Osteoblast (primary cell): Measurements from ENCODE around the gene FCMR. TPM values are rescaled to one million over a fixed set of nuclear protein-coding genes. Genes with fewer than 3 reads are reported as not detected.

Experiments used
- DNase-seq: peaks from one replicate; pipeline ENCODE4 v3.0.0; 2011; ENCODE audit warnings: low spot score, mixed read lengths; ENCODE audit not compliant: insufficient read length; ENCODE audit errors: missing footprints
- H2AFZ ChIP-seq: 2 replicates; pipeline ENCODE4 v1.6.0; 2011; ENCODE audit warnings: mild to moderate bottlenecking, low read length
- H3K27ac ChIP-seq: 2 replicates; pipeline ENCODE4 v1.5.1; 2011; ENCODE audit warnings: mild to moderate bottlenecking, low read depth, low read length, moderate library complexity
- H3K27me3 ChIP-seq: 2 replicates; pipeline ENCODE4 v1.6.0; 2012; ENCODE audit warnings: mild to moderate bottlenecking, control low read depth, inconsistent platforms, low read length, moderate library complexity; ENCODE audit not compliant: insufficient read depth
- H3K36me3 ChIP-seq: 2 replicates; pipeline ENCODE4 v1.5.1; 2011; ENCODE audit warnings: mild to moderate bottlenecking, low read length, control low read depth, moderate library complexity; ENCODE audit not compliant: insufficient read depth
- H3K4me1 ChIP-seq: 2 replicates; pipeline ENCODE4 v1.5.1; 2011; ENCODE audit warnings: mild to moderate bottlenecking, low read length, control low read depth, moderate library complexity; ENCODE audit not compliant: insufficient read depth
- H3K4me2 ChIP-seq: 2 replicates; pipeline ENCODE4 v1.6.0; 2011; ENCODE audit warnings: mild to moderate bottlenecking, low read length; ENCODE audit not compliant: insufficient read depth
- H3K4me3 ChIP-seq: fragments of 200-600 bp; sonication (generic); 3 replicates; pipeline ENCODE4 v1.5.1; 2012; ENCODE audit warnings: mild to moderate bottlenecking, low read length, inconsistent platforms; ENCODE audit not compliant: insufficient read depth
- H3K79me2 ChIP-seq: 2 replicates; pipeline ENCODE4 v1.6.0; 2012; ENCODE audit warnings: mild to moderate bottlenecking, low read length, control low read depth, inconsistent platforms; ENCODE audit not compliant: insufficient read depth
- H3K9me3 ChIP-seq: 2 replicates; pipeline ENCODE4 v1.5.1; 2011; ENCODE audit warnings: low read depth, low read length, control low read depth
- H4K20me1 ChIP-seq: 2 replicates; pipeline ENCODE4 v1.6.0; 2012; ENCODE audit warnings: mild to moderate bottlenecking, low read length, control low read depth; ENCODE audit not compliant: insufficient read depth
- CTCF ChIP-seq: IDR thresholded peaks from 2 replicates; pipeline ENCODE4 v1.5.1; 2011; ENCODE audit warnings: mild to moderate bottlenecking, low read depth, low read length, moderate library complexity; ENCODE audit errors: extremely low read depth
- total RNA-seq: library from RNA; depleted of rRNA; stranded (reverse); fragments of >200 nt; gene quantifications from 2 replicates; pipeline ENCODE4 v1.2.3, GENCODE V29; 2012

Gene FCMR
- total RNA-seq, 1 donor, result not detected

- H3K27me3 ChIP-seq, result no peaks in the 10 kb centered on the region
- TF ChIP-seq CTCF, result no peak
- no peaks in the 10 kb centered on the region for H4K20me1 ChIP-seq
- H3K9me3 ChIP-seq, result no peaks in the 10 kb centered on the region
- H3K4me1 ChIP-seq, result peaks cover 38% of the 10 kb centered on the region
- no peaks in the 10 kb centered on the region for H3K36me3 ChIP-seq
- no peak overlapping the region for H3K4me3 ChIP-seq
- peak overlapping the region; percentile 63 for H3K27ac ChIP-seq
- peak; percentile 91 for DNase-seq
- peak overlapping the region; percentile 91 for H2AFZ ChIP-seq
- no peaks in the 10 kb centered on the region for H3K79me2 ChIP-seq
- peak overlapping the region; percentile 65 for H3K4me2 ChIP-seq
Measured at GRCh38 chr1:206898089-206898914, 23.4 kb downstream of the FCMR start.

DNA sequence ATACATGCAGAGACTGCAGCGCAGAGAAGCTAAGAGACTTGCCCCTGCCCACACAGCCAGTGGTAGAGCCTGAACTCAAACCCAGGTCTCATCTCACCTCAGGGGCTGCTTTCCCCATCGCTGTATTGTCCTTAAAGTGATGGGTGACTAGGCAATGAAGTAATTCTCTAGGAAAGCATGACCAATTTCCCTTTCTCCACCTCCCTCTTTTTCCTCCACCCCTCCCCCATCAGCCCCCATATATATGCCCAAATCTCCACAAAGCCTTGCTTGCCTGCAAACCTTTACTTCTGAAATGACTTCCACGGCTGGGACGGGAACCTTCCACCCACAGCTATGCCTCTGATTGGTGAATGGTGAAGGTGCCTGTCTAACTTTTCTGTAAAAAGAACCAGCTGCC is 24.6 kb downstream of the FCMR start, which contains the start of gene IL24:
Gene IL24 (plus strand): TSS at position 269 of the 400 bp plus-strand sequence. CDS start 390 bp downstream, outside the sequence.
- H3K4me3 ChIP-seq, result no peak within 1 kb of the TSS
- H4K20me1 ChIP-seq, result no peaks in the 10 kb centered on the region
- no peak for DNase-seq
- H3K79me2 ChIP-seq, result no peaks in the 10 kb centered on the region
- TF ChIP-seq CTCF, result no peak
- peak within 1 kb of the TSS; percentile 63 for H3K27ac ChIP-seq
- no peaks in the 10 kb centered on the region for H3K27me3 ChIP-seq
- H3K4me2 ChIP-seq, result peak within 1 kb of the TSS; percentile 65
- no peaks in the 10 kb centered on the region for H3K9me3 ChIP-seq
- peaks cover 50% of the 10 kb centered on the region for H3K4me1 ChIP-seq
- no peaks in the 10 kb centered on the region for H3K36me3 ChIP-seq
- H2AFZ ChIP-seq, result peak within 1 kb of the TSS; percentile 91

GRCh38 chr1:206896261-206896660 is 25.5 kb downstream of the FCMR start:
- no peaks in the 10 kb centered on the region for H4K20me1 ChIP-seq
- no peak overlapping the region for H3K4me3 ChIP-seq
- no peaks in the 10 kb centered on the region for H3K9me3 ChIP-seq
- H3K4me2 ChIP-seq, result no peak overlapping the region
- H3K4me1 ChIP-seq, result peaks cover 59% of the 10 kb centered on the region
- no peak for DNase-seq
- H2AFZ ChIP-seq, result peak overlapping the region; percentile 66
- peak overlapping the region; percentile 58 for H3K27ac ChIP-seq
- H3K27me3 ChIP-seq, result no peaks in the 10 kb centered on the region
- no peaks in the 10 kb centered on the region for H3K36me3 ChIP-seq
- TF ChIP-seq CTCF, result no peak
- no peaks in the 10 kb centered on the region for H3K79me2 ChIP-seq

DNA sequence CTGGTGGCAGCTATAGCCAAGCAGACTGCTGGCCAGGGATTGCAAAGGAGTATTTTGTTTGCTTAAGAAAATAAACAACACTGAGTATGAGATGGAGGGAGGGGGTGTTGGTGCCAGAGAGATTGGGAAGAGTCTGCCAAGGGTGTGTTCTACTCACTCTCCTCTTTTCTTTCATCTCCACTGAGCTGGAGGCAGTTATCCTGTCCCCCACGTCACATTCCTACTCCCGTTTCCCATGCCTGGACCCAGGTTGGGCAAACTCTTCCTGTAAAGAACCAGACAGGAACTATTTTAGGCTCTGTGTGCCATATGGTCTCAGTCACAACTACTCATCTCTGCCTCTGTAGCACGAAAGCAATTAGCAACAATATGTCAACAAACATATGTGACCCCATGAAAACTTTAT is 25.9 kb downstream of the FCMR start:
- Histone ChIP-seq H3K36me3 (no peaks in the 10 kb centered on the region), H3K27ac (peak overlapping the region; percentile 58), H3K4me2 (no peak overlapping the region), H3K27me3 (no peaks in the 10 kb centered on the region), H3K4me3 (no peak overlapping the region), H4K20me1 (no peaks in the 10 kb centered on the region), H3K79me2 (no peaks in the 10 kb centered on the region), H3K4me1 (peaks cover 63% of the 10 kb centered on the region), H3K9me3 (no peaks in the 10 kb centered on the region), H2AFZ (peak overlapping the region; percentile 11)
- DNase-seq, result no peak
- no peak for TF ChIP-seq CTCF
